Stimulated activated CD4-positive, alpha-beta T cell treated with anti-CD3 and anti-CD28 coated beads, Interleukin-15, amount 100 ng/mL, for 48 hours (primary cell): ENCODE measurements around the gene SHLD1.
"Not testable (repeated sequence)": the region's sequence is repeated elsewhere in the genome, so short reads cannot be mapped to it uniquely, and the experiment has no call there.

Experiments
- DNase-seq, 2 donors: peaks; one replicate each; pipeline ENCODE4 v3.0.0-alpha.2; 2020; ENCODE audit warnings: low read depth in 2 of 2

The SHLD1 gene

GRCh38 chr20:5781367-5781766 is 31.2 kb downstream of the SHLD1 start:
- not testable (repeated sequence) for DNase-seq

GRCh38 chr20:5781798-5782750 is 31.9 kb downstream of the SHLD1 start:
- no peak for DNase-seq

GRCh38 chr20:5784735-5785134 is 34.5 kb downstream of the SHLD1 start:
- DNase-seq: no peak

- DNase-seq: no peak
Observed at GRCh38 chr20:5785146-5785545, 34.9 kb downstream of the SHLD1 start.

- no peak for DNase-seq
Observed at GRCh38 chr20:5786930-5787795, 37.0 kb downstream of the SHLD1 start.

- no peak for DNase-seq
Observed at GRCh38 chr20:5787796-5788165, 37.6 kb downstream of the SHLD1 start.

GRCh38 chr20:5788385-5788895 is 38.2 kb downstream of the SHLD1 start:
- DNase-seq: peak; percentile 68 to 76

GRCh38 chr20:5789827-5790226 is 39.6 kb downstream of the SHLD1 start:
- no peak for DNase-seq

GRCh38 chr20:5793916-5794315 is 43.7 kb downstream of the SHLD1 start:
- DNase-seq: no peak

GRCh38 chr20:5796331-5797040 is 46.3 kb downstream of the SHLD1 start:
- DNase-seq: no peak

GRCh38 chr20:5797165-5797564 is 47.0 kb downstream of the SHLD1 start:
- no peak for DNase-seq

- DNase-seq: no peak
Observed at GRCh38 chr20:5797843-5798462, 47.8 kb downstream of the SHLD1 start.

GRCh38 chr20:5803754-5804303 is 53.6 kb downstream of the SHLD1 start:
- DNase-seq: not testable (repeated sequence)

GRCh38 chr20:5806457-5807263 is 56.5 kb downstream of the SHLD1 start:
- no peak for DNase-seq

- DNase-seq: no peak
Observed at GRCh38 chr20:5807431-5807830, 57.2 kb downstream of the SHLD1 start.

- DNase-seq: no peak
Observed at GRCh38 chr20:5808901-5809300, 58.7 kb downstream of the SHLD1 start.

- no peak for DNase-seq
Observed at GRCh38 chr20:5809495-5809894, 59.3 kb downstream of the SHLD1 start.

- DNase-seq: no peak
Observed at GRCh38 chr20:5810800-5811422, 60.7 kb downstream of the SHLD1 start.

GRCh38 chr20:5811746-5812145 is 61.5 kb downstream of the SHLD1 start:
- no peak for DNase-seq

GRCh38 chr20:5818346-5818681 is 68.1 kb downstream of the SHLD1 start:
- DNase-seq: no peak
